HUES48 (cell line): ENCODE data around the gene IL1RAP.
A peak's percentile ranks its signal among the peaks of the same experiment; 100 is the strongest.

Experiments
- H3K27ac ChIP-seq: one replicate; pipeline ENCODE4 v1.7.0; 2013; ENCODE audit warnings: low read depth, low read length, inconsistent platforms
- H3K27me3 ChIP-seq: 2 replicates; pipeline ENCODE4 v1.6.1; 2013; ENCODE audit warnings: mild to moderate bottlenecking, low read length; ENCODE audit not compliant: control insufficient read depth, insufficient read depth
- H3K36me3 ChIP-seq: 2 replicates; pipeline ENCODE4 v1.6.1; 2013; ENCODE audit warnings: low read length; ENCODE audit not compliant: control insufficient read depth, insufficient read depth
- H3K4me1 ChIP-seq: 2 replicates; pipeline ENCODE4 v1.6.1; 2013; ENCODE audit warnings: mild to moderate bottlenecking, low read length; ENCODE audit not compliant: control insufficient read depth, insufficient read depth
- H3K4me3 ChIP-seq: 2 replicates; pipeline ENCODE4 v1.5.1; 2013; ENCODE audit warnings: mild to moderate bottlenecking, low read depth, low read length
- H3K9ac ChIP-seq: 2 replicates; pipeline ENCODE4 v1.6.1; 2013; ENCODE audit warnings: mild to moderate bottlenecking, low read depth, low read length, moderate library complexity
- H3K9me3 ChIP-seq: 2 replicates; pipeline ENCODE4 v1.6.1; 2013; ENCODE audit warnings: low read length; ENCODE audit not compliant: control insufficient read depth, insufficient read depth

IL1RAP gene

GRCh38 chr3:190541008-190541407 is 27.1 kb downstream of the IL1RAP start:
- peaks cover 7% of the 10 kb centered on the region; the same call in 1 of the 2 replicates for H3K4me1 ChIP-seq
- no peak overlapping the region for H3K27ac ChIP-seq
- no peak overlapping the region for H3K9ac ChIP-seq
- H3K36me3 ChIP-seq, result no peaks in the 10 kb centered on the region
- H3K27me3 ChIP-seq, result peaks cover 81% of the 10 kb centered on the region
- H3K9me3 ChIP-seq, result no peaks in the 10 kb centered on the region
- H3K4me3 ChIP-seq, result no peak overlapping the region

GRCh38 chr3:190541560-190541959 is 27.7 kb downstream of the IL1RAP start:
- Histone ChIP-seq H3K36me3 (no peaks in the 10 kb centered on the region), H3K9me3 (no peaks in the 10 kb centered on the region), H3K4me1 (peaks cover 12% of the 10 kb centered on the region; the same call in 1 of the 2 replicates), H3K9ac (no peak overlapping the region), H3K4me3 (no peak overlapping the region), H3K27me3 (peaks cover 81% of the 10 kb centered on the region), H3K27ac (no peak overlapping the region)

GRCh38 chr3:190542846-190543245 is 29.0 kb downstream of the IL1RAP start:
- H3K4me3 ChIP-seq, result no peak overlapping the region
- peaks cover 21% of the 10 kb centered on the region; the same call in 1 of the 2 replicates for H3K4me1 ChIP-seq
- H3K9ac ChIP-seq, result no peak overlapping the region
- H3K9me3 ChIP-seq, result no peaks in the 10 kb centered on the region
- no peak overlapping the region for H3K27ac ChIP-seq
- H3K36me3 ChIP-seq, result no peaks in the 10 kb centered on the region
- peaks cover 73% of the 10 kb centered on the region for H3K27me3 ChIP-seq

GRCh38 chr3:190543671-190544070 is 29.8 kb downstream of the IL1RAP start:
- H3K4me3 ChIP-seq, result no peak overlapping the region
- no peak overlapping the region for H3K27ac ChIP-seq
- H3K9ac ChIP-seq, result no peak overlapping the region
- H3K36me3 ChIP-seq, result no peaks in the 10 kb centered on the region
- peaks cover 65% of the 10 kb centered on the region for H3K27me3 ChIP-seq
- H3K9me3 ChIP-seq, result no peaks in the 10 kb centered on the region
- H3K4me1 ChIP-seq, result peaks cover 17% of the 10 kb centered on the region; the same call in 1 of the 2 replicates

GRCh38 chr3:190545191-190545590 is 31.3 kb downstream of the IL1RAP start:
- Histone ChIP-seq H3K27me3 (peaks cover 50% of the 10 kb centered on the region), H3K9ac (no peak overlapping the region), H3K27ac (no peak overlapping the region), H3K36me3 (no peaks in the 10 kb centered on the region), H3K4me3 (no peak overlapping the region), H3K4me1 (peaks cover 15% of the 10 kb centered on the region; the same call in 1 of the 2 replicates), H3K9me3 (no peaks in the 10 kb centered on the region)

GRCh38 chr3:190546881-190547510 is 33.1 kb downstream of the IL1RAP start:
- Histone ChIP-seq H3K4me1 (peaks cover 15% of the 10 kb centered on the region; the same call in 1 of the 2 replicates), H3K27me3 (peaks cover 32% of the 10 kb centered on the region), H3K36me3 (no peaks in the 10 kb centered on the region), H3K9ac (no peak overlapping the region), H3K27ac (no peak overlapping the region), H3K9me3 (0 out of 2 replicates have a peak, but pooled peaks cover 5% of the 10 kb centered on the region), H3K4me3 (no peak overlapping the region)

GRCh38 chr3:190548031-190548656 is 34.3 kb downstream of the IL1RAP start:
- H3K9me3 ChIP-seq, result 0 out of 2 replicates have a peak, but pooled peaks cover 5% of the 10 kb centered on the region
- no peak overlapping the region for H3K9ac ChIP-seq
- no peak overlapping the region for H3K27ac ChIP-seq
- H3K36me3 ChIP-seq, result no peaks in the 10 kb centered on the region
- H3K4me3 ChIP-seq, result no peak overlapping the region
- peaks cover 23% of the 10 kb centered on the region; the same call in 1 of the 2 replicates for H3K4me1 ChIP-seq
- H3K27me3 ChIP-seq, result peaks cover 20% of the 10 kb centered on the region

- Histone ChIP-seq H3K9me3 (0 out of 2 replicates have a peak, but pooled peaks cover 5% of the 10 kb centered on the region), H3K27ac (peak overlapping the region; percentile 93), H3K9ac (no peak overlapping the region), H3K36me3 (no peaks in the 10 kb centered on the region), H3K27me3 (no peaks in the 10 kb centered on the region), H3K4me1 (peaks cover 21% of the 10 kb centered on the region; the same call in 1 of the 2 replicates), H3K4me3 (no peak overlapping the region)
Measured at GRCh38 chr3:190552021-190552420, 38.1 kb downstream of the IL1RAP start.

GRCh38 chr3:190552969-190553759 is 39.3 kb downstream of the IL1RAP start:
- H3K9ac ChIP-seq, result peak overlapping the region; percentile 71
- H3K36me3 ChIP-seq, result no peaks in the 10 kb centered on the region
- H3K4me1 ChIP-seq, result 0 out of 2 replicates have a peak, but pooled peaks cover 16% of the 10 kb centered on the region
- H3K27me3 ChIP-seq, result no peaks in the 10 kb centered on the region
- H3K9me3 ChIP-seq, result 0 out of 2 replicates have a peak, but pooled peaks cover 5% of the 10 kb centered on the region
- peak overlapping the region; percentile 51 for H3K4me3 ChIP-seq
- peak overlapping the region; percentile 93 for H3K27ac ChIP-seq

- H3K9ac ChIP-seq, result peak overlapping the region; percentile 74
- peak overlapping the region; percentile 56 for H3K4me3 ChIP-seq
- 0 out of 2 replicates have a peak, but pooled peaks cover 5% of the 10 kb centered on the region for H3K9me3 ChIP-seq
- H3K36me3 ChIP-seq, result no peaks in the 10 kb centered on the region
- H3K4me1 ChIP-seq, result 0 out of 2 replicates have a peak, but pooled peaks cover 16% of the 10 kb centered on the region
- peak overlapping the region; percentile 93 for H3K27ac ChIP-seq
- no peaks in the 10 kb centered on the region for H3K27me3 ChIP-seq
Measured at GRCh38 chr3:190554197-190554596, 40.3 kb downstream of the IL1RAP start.
